Natural killer cell (primary cell): Measurements from ENCODE around the gene RTF2. TPM values are rescaled to one million over a fixed set of nuclear protein-coding genes. Genes with fewer than 3 reads are reported as not detected.
"Not testable (repeated sequence)": the region's sequence is repeated elsewhere in the genome, so short reads cannot be mapped to it uniquely, and the experiment has no call there.

Experiments
- ATAC-seq, 3 donors: fragments of 150-1000 bp in 2 of 3; fragments of 200-7000 bp in 1 of 3; cut with Tn5 transposase; 1 replicate in 1 of 3; 2 replicates in 2 of 3; pipeline ENCODE4 v1.10.0; 2021; ENCODE audit warnings: mild to moderate bottlenecking in 2 of 3, moderate library complexity in 2 of 3
- DNase-seq, 2 donors: peaks; one replicate each; pipeline versions ENCODE4 v3.0.0 to v3.0.0-alpha.2; 2013 to 2021; ENCODE audit warnings: mixed read lengths in 1 of 2
- H3K27ac ChIP-seq: one replicate; pipeline ENCODE4 v1.5.1; 2013; ENCODE audit warnings: mild to moderate bottlenecking, low read length
- H3K27me3 ChIP-seq: one replicate; pipeline ENCODE4 v1.6.1; 2013; ENCODE audit warnings: low read length; ENCODE audit not compliant: control insufficient read depth, insufficient read depth
- H3K36me3 ChIP-seq: one replicate; pipeline ENCODE4 v1.6.1; 2013; ENCODE audit warnings: low read length; ENCODE audit not compliant: control insufficient read depth, insufficient read depth
- H3K4me1 ChIP-seq: one replicate; pipeline ENCODE4 v1.6.1; 2013; ENCODE audit warnings: low read length; ENCODE audit not compliant: control insufficient read depth, insufficient read depth
- H3K4me3 ChIP-seq: one replicate; pipeline ENCODE4 v1.5.1; 2013; ENCODE audit warnings: low read length
- H3K9me3 ChIP-seq: one replicate; pipeline ENCODE4 v1.6.1; 2013; ENCODE audit warnings: low read length; ENCODE audit not compliant: control insufficient read depth, insufficient read depth
- H3K27ac Mint-ChIP-seq, 2 donors: one replicate each; pipeline ENCODE4 v1.8.0; 2022; ENCODE audit warnings: mild to moderate bottlenecking in 2 of 2, mixed read lengths in 2 of 2, moderate library complexity in 1 of 2
- H3K27me3 Mint-ChIP-seq, 2 donors: one replicate each; pipeline ENCODE4 v1.8.0; 2022; ENCODE audit warnings: low read depth in 2 of 2, mixed read lengths in 2 of 2
- H3K36me3 Mint-ChIP-seq: one replicate; pipeline ENCODE4 v1.8.0; 2022; ENCODE audit warnings: mixed read lengths
- H3K4me1 Mint-ChIP-seq, 2 donors: one replicate each; pipeline ENCODE4 v1.8.0; 2022; ENCODE audit warnings: mixed read lengths in 2 of 2
- H3K4me3 Mint-ChIP-seq: one replicate; pipeline ENCODE4 v1.8.0; 2022; ENCODE audit warnings: mild to moderate bottlenecking, moderate library complexity, mixed read lengths
- H3K9me3 Mint-ChIP-seq, 2 donors: one replicate each; pipeline ENCODE4 v1.8.0; 2022; ENCODE audit warnings: mixed read lengths in 2 of 2
- WGBS: methylation state at CpG from one replicate; pipeline ENCODE4 v1.1.7; 2013; ENCODE audit warnings: missing lambda C conversion rate; ENCODE audit not compliant: insufficient coverage; 5-methylcytosine and 5-hydroxymethylcytosine counted together
- intact Hi-C: fragments of 100-400 bp; cut with micrococcal nuclease; formaldehyde crosslinking; loops from one replicate; pipeline ENCODE4 v1.14.2; 2022
- total RNA-seq, 4 donors: library from RNA; stranded (reverse); fragments of 120-200 nt in 1 of 4; gene quantifications; one replicate each; pipeline versions ENCODE4 v1.2.3 to v1.2.4, GENCODE V29; 2013 to 2022
- TF ChIP-seq, protein P1 (sequence below): fragments of 200-600 bp; IDR thresholded peaks from one replicate; pipeline ENCODE4 v1.8.0; 2022; ENCODE audit warnings: antibody characterized with exemption

The RTF2 gene
- total RNA-seq, 3 donors from 2014 or later (not counting 1 experiment from before 2014, with no cell fraction given), result 81.5 to 89.1 (median 83.4) TPM

DNA sequence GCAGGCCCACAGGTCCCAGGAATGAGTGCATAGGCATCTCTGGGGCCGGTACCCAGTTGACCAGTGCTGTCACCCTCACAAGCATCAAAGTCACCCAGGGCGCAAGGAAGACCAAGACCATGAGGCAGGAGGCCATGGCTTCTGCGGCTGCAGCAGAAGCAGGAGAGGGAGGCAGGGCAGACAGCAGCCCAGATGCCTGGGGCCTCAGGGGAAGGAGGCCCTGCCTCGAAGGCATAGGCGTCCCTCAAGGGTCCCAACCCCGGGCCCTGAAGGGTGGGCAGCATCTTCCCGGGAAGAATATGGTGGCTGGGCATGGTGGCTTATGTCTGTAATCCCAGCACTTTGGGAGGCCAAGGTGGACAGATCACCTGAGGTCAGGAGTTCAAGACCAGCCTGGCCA, 59.1 kb downstream of the RTF2 start:
- Histone ChIP-seq H3K4me1 (no peaks in the 10 kb centered on the region), H3K36me3 (no peaks in the 10 kb centered on the region), H3K9me3 (no peaks in the 10 kb centered on the region), H3K27ac (no peak overlapping the region), H3K4me3 (no peak overlapping the region), H3K27me3 (no peaks in the 10 kb centered on the region)
- Mint-ChIP-seq H3K36me3 (no peaks in the 10 kb centered on the region), H3K9me3 (peaks cover 0 to 2% of the 10 kb centered on the region in 2 donors), H3K4me3 (no peak overlapping the region), H3K4me1 (peaks cover 0 to 4% of the 10 kb centered on the region in 2 donors), H3K27me3 (no peaks in the 10 kb centered on the region), H3K27ac (no peak overlapping the region)
- 97% methylated on average over 7 of the region's 7 CpGs for WGBS
- ATAC-seq (no peak), DNase-seq (no peak)
- TF ChIP-seq, protein P1, sequence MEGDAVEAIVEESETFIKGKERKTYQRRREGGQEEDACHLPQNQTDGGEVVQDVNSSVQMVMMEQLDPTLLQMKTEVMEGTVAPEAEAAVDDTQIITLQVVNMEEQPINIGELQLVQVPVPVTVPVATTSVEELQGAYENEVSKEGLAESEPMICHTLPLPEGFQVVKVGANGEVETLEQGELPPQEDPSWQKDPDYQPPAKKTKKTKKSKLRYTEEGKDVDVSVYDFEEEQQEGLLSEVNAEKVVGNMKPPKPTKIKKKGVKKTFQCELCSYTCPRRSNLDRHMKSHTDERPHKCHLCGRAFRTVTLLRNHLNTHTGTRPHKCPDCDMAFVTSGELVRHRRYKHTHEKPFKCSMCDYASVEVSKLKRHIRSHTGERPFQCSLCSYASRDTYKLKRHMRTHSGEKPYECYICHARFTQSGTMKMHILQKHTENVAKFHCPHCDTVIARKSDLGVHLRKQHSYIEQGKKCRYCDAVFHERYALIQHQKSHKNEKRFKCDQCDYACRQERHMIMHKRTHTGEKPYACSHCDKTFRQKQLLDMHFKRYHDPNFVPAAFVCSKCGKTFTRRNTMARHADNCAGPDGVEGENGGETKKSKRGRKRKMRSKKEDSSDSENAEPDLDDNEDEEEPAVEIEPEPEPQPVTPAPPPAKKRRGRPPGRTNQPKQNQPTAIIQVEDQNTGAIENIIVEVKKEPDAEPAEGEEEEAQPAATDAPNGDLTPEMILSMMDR, result no peak
- intact Hi-C loops, result no loop called here

DNA sequence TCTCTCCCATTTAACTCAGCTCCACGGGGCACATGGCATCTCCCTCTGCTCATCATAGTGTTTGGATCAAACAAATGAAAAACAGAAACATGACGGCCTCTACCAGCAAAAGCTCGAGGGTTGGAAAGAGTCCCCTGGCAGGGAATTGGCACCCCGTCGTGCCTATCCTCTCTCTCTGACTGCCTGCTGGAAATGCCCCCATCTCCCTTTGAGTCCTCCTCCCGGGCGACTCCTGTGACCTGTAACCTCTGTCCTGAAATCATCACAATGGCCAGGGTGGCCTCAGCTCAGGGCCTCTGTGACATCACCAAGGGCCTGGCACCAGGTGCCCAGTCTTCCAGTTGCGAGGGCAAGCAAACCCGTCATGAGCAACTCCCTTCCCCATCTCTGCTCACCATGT, 64.5 kb downstream of the RTF2 start, which contains the start of gene FAM209B:
Gene FAM209B, plus strand, starts transcription at position 301 of the 400 bp plus-strand sequence. Its CDS starts 96 bp downstream, at position 397.
- WGBS, result 93% methylated on average over 7 of the region's 9 CpGs
- DNase-seq, H3K27ac Mint-ChIP-seq, H3K9me3 Mint-ChIP-seq, H3K4me3 Mint-ChIP-seq, H3K27me3 Mint-ChIP-seq, H3K27ac ChIP-seq, H3K9me3 ChIP-seq, H3K4me3 ChIP-seq, H3K27me3 ChIP-seq, ATAC-seq, H3K36me3 ChIP-seq, intact Hi-C loops, H3K4me1 Mint-ChIP-seq, H3K4me1 ChIP-seq, H3K36me3 Mint-ChIP-seq: not testable (repeated sequence)

DNA sequence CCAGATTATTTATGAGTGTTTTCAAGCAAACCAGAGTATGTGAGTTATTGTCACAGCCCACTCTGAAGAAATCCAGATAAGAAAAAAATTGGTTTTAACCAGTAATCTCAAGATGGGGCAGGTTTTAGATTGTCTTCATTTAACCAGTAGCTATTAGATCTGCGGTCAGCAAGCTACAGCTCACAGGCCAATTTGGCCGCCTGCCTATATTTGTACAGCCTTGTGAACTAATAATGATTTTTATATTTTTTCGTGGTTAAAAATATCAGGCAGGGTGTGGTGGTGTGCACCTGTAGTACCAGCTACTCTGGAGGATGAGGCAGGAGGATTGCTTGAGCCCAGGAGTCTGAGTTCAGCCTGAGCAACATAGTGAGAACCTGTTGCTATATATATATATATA, 69.6 kb downstream of the RTF2 start:
- H3K27ac ChIP-seq, result no peak overlapping the region
- Mint-ChIP-seq H3K36me3 (no peaks in the 10 kb centered on the region), H3K27ac (no peak overlapping the region), H3K4me1 (no peaks in the 10 kb centered on the region), H3K27me3 (no peaks in the 10 kb centered on the region), H3K9me3 (no peaks in the 10 kb centered on the region), H3K4me3 (no peak overlapping the region)
- ATAC-seq, result no peak
- intact Hi-C loops, result no loop called here
- DNase-seq, result no peak
- H3K4me1 ChIP-seq, result peaks cover 2% of the 10 kb centered on the region
- H3K4me3 ChIP-seq, result no peak overlapping the region
- H3K27me3 ChIP-seq, result no peaks in the 10 kb centered on the region
- no peaks in the 10 kb centered on the region for H3K9me3 ChIP-seq
- WGBS, result 88% methylated on average over 3 of the region's 3 CpGs
- TF ChIP-seq, protein P1, result no peak
- no peaks in the 10 kb centered on the region for H3K36me3 ChIP-seq

DNA sequence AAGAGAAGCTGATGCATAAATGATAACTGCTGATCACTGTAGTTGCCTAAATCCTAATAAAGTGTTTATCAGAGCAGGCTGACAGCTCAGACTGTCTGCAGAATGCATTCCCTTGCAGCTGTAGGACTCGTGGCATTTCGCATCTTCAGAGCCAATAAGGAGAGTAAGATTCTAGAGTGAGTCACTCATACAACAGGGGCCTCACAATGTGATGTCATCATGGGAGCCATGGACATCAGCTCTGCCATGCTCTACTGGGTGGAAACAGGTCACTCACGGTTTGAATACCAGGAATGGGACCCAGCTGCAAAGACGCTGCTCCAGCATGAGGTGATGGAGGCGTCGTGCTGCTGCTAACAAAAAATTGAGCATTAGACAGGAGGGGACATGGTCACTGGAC, 72.0 kb downstream of the RTF2 start:
- H3K4me3 Mint-ChIP-seq, result no peak overlapping the region
- no peaks in the 10 kb centered on the region for H3K9me3 Mint-ChIP-seq
- intact Hi-C loops, result no loop called here

More for the DNA sequence above, 72.0 kb downstream of the RTF2 start:
- Mint-ChIP-seq H3K36me3 (no peaks in the 10 kb centered on the region), H3K27ac (no peak overlapping the region), H3K4me1 (no peaks in the 10 kb centered on the region), H3K27me3 (no peaks in the 10 kb centered on the region)
- Histone ChIP-seq H3K4me1 (peaks cover 2% of the 10 kb centered on the region), H3K36me3 (no peaks in the 10 kb centered on the region), H3K9me3 (no peaks in the 10 kb centered on the region), H3K27ac (no peak overlapping the region), H3K4me3 (no peak overlapping the region), H3K27me3 (no peaks in the 10 kb centered on the region)
- ATAC-seq (no peak), DNase-seq (no peak)
- WGBS, result 94% methylated on average over 6 of the region's 6 CpGs
- TF ChIP-seq, protein P1, result no peak
